Activated naive CD8-positive, alpha-beta T cell (primary cell): ENCODE results near the gene GRB10.

Experiments used
- H3K27ac Mint-ChIP-seq: one replicate; pipeline ENCODE4 v1.8.0; 2021; ENCODE audit warnings: mixed read lengths
- H3K27me3 Mint-ChIP-seq: one replicate; pipeline ENCODE4 v1.8.0; 2021; ENCODE audit warnings: mixed read lengths
- H3K36me3 Mint-ChIP-seq: one replicate; pipeline ENCODE4 v1.8.0; 2021; ENCODE audit warnings: mixed read lengths
- H3K4me1 Mint-ChIP-seq: one replicate; pipeline ENCODE4 v1.8.0; 2021; ENCODE audit warnings: low read depth, mixed read lengths
- H3K4me3 Mint-ChIP-seq: one replicate; pipeline ENCODE4 v1.8.0; 2021; ENCODE audit warnings: mild to moderate bottlenecking, mixed read lengths
- H3K9me3 Mint-ChIP-seq: one replicate; pipeline ENCODE4 v1.8.0; 2021; ENCODE audit warnings: low read depth, mixed read lengths

The GRB10 gene

GRCh38 chr7:50665403-50666123 is 117.1 kb downstream of the GRB10 start:
- H3K9me3 Mint-ChIP-seq, result no peaks in the 10 kb centered on the region
- H3K36me3 Mint-ChIP-seq, result peaks cover 3% of the 10 kb centered on the region
- H3K27me3 Mint-ChIP-seq, result no peaks in the 10 kb centered on the region
- H3K27ac Mint-ChIP-seq, result no peak overlapping the region
- H3K4me3 Mint-ChIP-seq, result no peak overlapping the region
- H3K4me1 Mint-ChIP-seq, result peaks cover 37% of the 10 kb centered on the region

GRCh38 chr7:50664937-50665336 is 117.8 kb downstream of the GRB10 start:
- peaks cover 3% of the 10 kb centered on the region for H3K36me3 Mint-ChIP-seq

GRCh38 chr7:50664461-50664922 is 118.2 kb downstream of the GRB10 start:
- Mint-ChIP-seq H3K27ac (no peak overlapping the region), H3K36me3 (peaks cover 3% of the 10 kb centered on the region), H3K4me1 (peaks cover 48% of the 10 kb centered on the region), H3K4me3 (no peak overlapping the region), H3K27me3 (no peaks in the 10 kb centered on the region), H3K9me3 (no peaks in the 10 kb centered on the region)

More at GRCh38 chr7:50664937-50665336, 117.8 kb downstream of the GRB10 start:
- no peak overlapping the region for H3K4me3 Mint-ChIP-seq
- no peaks in the 10 kb centered on the region for H3K9me3 Mint-ChIP-seq
- H3K4me1 Mint-ChIP-seq, result peaks cover 44% of the 10 kb centered on the region
- H3K27me3 Mint-ChIP-seq, result no peaks in the 10 kb centered on the region
- no peak overlapping the region for H3K27ac Mint-ChIP-seq

- no peaks in the 10 kb centered on the region for H3K36me3 Mint-ChIP-seq
- H3K27ac Mint-ChIP-seq, result no peak overlapping the region
- no peaks in the 10 kb centered on the region for H3K27me3 Mint-ChIP-seq
- no peak overlapping the region for H3K4me3 Mint-ChIP-seq
- H3K9me3 Mint-ChIP-seq, result no peaks in the 10 kb centered on the region
- peaks cover 49% of the 10 kb centered on the region for H3K4me1 Mint-ChIP-seq
These were observed 119.1 kb downstream of the GRB10 start for GRCh38 chr7:50663396-50664102.

- Mint-ChIP-seq H3K36me3 (no peaks in the 10 kb centered on the region), H3K27me3 (no peaks in the 10 kb centered on the region), H3K27ac (no peak overlapping the region), H3K9me3 (no peaks in the 10 kb centered on the region), H3K4me3 (no peak overlapping the region), H3K4me1 (peaks cover 49% of the 10 kb centered on the region)
These were observed 119.7 kb downstream of the GRB10 start for GRCh38 chr7:50662996-50663395.

- Mint-ChIP-seq H3K27me3 (no peaks in the 10 kb centered on the region), H3K4me1 (peaks cover 49% of the 10 kb centered on the region), H3K36me3 (no peaks in the 10 kb centered on the region), H3K9me3 (no peaks in the 10 kb centered on the region), H3K27ac (no peak overlapping the region), H3K4me3 (peak overlapping the region; percentile 6)
These were observed 120.5 kb downstream of the GRB10 start for GRCh38 chr7:50662041-50662694.

- H3K27me3 Mint-ChIP-seq, result no peaks in the 10 kb centered on the region
- H3K9me3 Mint-ChIP-seq, result no peaks in the 10 kb centered on the region
- H3K36me3 Mint-ChIP-seq, result no peaks in the 10 kb centered on the region
- H3K4me1 Mint-ChIP-seq, result peaks cover 49% of the 10 kb centered on the region
- H3K4me3 Mint-ChIP-seq, result peak overlapping the region; percentile 49
- peak overlapping the region; percentile 34 for H3K27ac Mint-ChIP-seq
These were observed 121.2 kb downstream of the GRB10 start for GRCh38 chr7:50661345-50662040.

- Mint-ChIP-seq H3K4me3 (peak overlapping the region; percentile 59), H3K4me1 (peaks cover 49% of the 10 kb centered on the region), H3K27ac (peak overlapping the region; percentile 34), H3K36me3 (no peaks in the 10 kb centered on the region), H3K9me3 (no peaks in the 10 kb centered on the region), H3K27me3 (no peaks in the 10 kb centered on the region)
These were observed 121.9 kb downstream of the GRB10 start for GRCh38 chr7:50660830-50661175.

GRCh38 chr7:50660040-50660829 is 122.5 kb downstream of the GRB10 start:
- Mint-ChIP-seq H3K36me3 (no peaks in the 10 kb centered on the region), H3K27ac (peak overlapping the region; percentile 80), H3K4me3 (peak overlapping the region; percentile 83), H3K4me1 (peaks cover 49% of the 10 kb centered on the region), H3K27me3 (no peaks in the 10 kb centered on the region), H3K9me3 (no peaks in the 10 kb centered on the region)

GRCh38 chr7:50659329-50659965 is 123.2 kb downstream of the GRB10 start:
- peak overlapping the region; percentile 38 for H3K27ac Mint-ChIP-seq
- H3K4me3 Mint-ChIP-seq, result peak overlapping the region; percentile 83
- no peaks in the 10 kb centered on the region for H3K36me3 Mint-ChIP-seq

GRCh38 chr7:50658696-50659095 is 124.0 kb downstream of the GRB10 start:
- no peak overlapping the region for H3K4me3 Mint-ChIP-seq
- H3K4me1 Mint-ChIP-seq, result peaks cover 44% of the 10 kb centered on the region
- no peak overlapping the region for H3K27ac Mint-ChIP-seq
- no peaks in the 10 kb centered on the region for H3K27me3 Mint-ChIP-seq
- H3K36me3 Mint-ChIP-seq, result no peaks in the 10 kb centered on the region
- no peaks in the 10 kb centered on the region for H3K9me3 Mint-ChIP-seq

More at GRCh38 chr7:50659329-50659965, 123.2 kb downstream of the GRB10 start:
- H3K9me3 Mint-ChIP-seq, result no peaks in the 10 kb centered on the region
- H3K4me1 Mint-ChIP-seq, result peaks cover 43% of the 10 kb centered on the region
- no peaks in the 10 kb centered on the region for H3K27me3 Mint-ChIP-seq

- Mint-ChIP-seq H3K4me3 (no peak overlapping the region), H3K4me1 (peaks cover 37% of the 10 kb centered on the region), H3K27ac (no peak overlapping the region), H3K9me3 (no peaks in the 10 kb centered on the region), H3K27me3 (no peaks in the 10 kb centered on the region), H3K36me3 (no peaks in the 10 kb centered on the region)
These were observed 124.8 kb downstream of the GRB10 start for GRCh38 chr7:50657912-50658311.

- H3K9me3 Mint-ChIP-seq, result no peaks in the 10 kb centered on the region
- no peak overlapping the region for H3K4me3 Mint-ChIP-seq
- peaks cover 32% of the 10 kb centered on the region for H3K4me1 Mint-ChIP-seq
- H3K27me3 Mint-ChIP-seq, result no peaks in the 10 kb centered on the region
- no peak overlapping the region for H3K27ac Mint-ChIP-seq
- no peaks in the 10 kb centered on the region for H3K36me3 Mint-ChIP-seq
These were observed 125.3 kb downstream of the GRB10 start for GRCh38 chr7:50657341-50657873.
